H9 (cell line): ENCODE measurements around the gene CLCN2. TPM values are rescaled to one million over a fixed set of nuclear protein-coding genes. Genes with fewer than 3 reads are reported as not detected.
A peak's percentile ranks its signal among the peaks of the same experiment; 100 is the strongest.

Experiments
- DNase-seq: peaks from one replicate; pipeline ENCODE4 v3.0.0-alpha.2; 2017
- H2AFZ ChIP-seq: one replicate; pipeline ENCODE4 v1.6.1; 2013; ENCODE audit warnings: mild to moderate bottlenecking, low read length, control low read depth, moderate library complexity
- H2AK5ac ChIP-seq: 2 replicates; pipeline ENCODE4 v1.6.1; 2013; ENCODE audit warnings: low read length, control low read depth, mixed read lengths; ENCODE audit not compliant: insufficient read length
- H2BK120ac ChIP-seq: one replicate; pipeline ENCODE4 v1.6.1; 2013; ENCODE audit warnings: low read depth, mild to moderate bottlenecking, low read length, control low read depth, inconsistent platforms; ENCODE audit not compliant: poor library complexity, severe bottlenecking
- H2BK12ac ChIP-seq: 2 replicates; pipeline ENCODE4 v1.6.1; 2013; ENCODE audit warnings: low read length, control low read depth, mixed read lengths, low read depth; ENCODE audit not compliant: insufficient read length
- H2BK15ac ChIP-seq: 2 replicates; pipeline ENCODE4 v1.6.1; 2013; ENCODE audit warnings: low read depth, low read length, control low read depth
- H2BK20ac ChIP-seq: one replicate; pipeline ENCODE4 v1.6.1; 2013; ENCODE audit warnings: low read depth, mild to moderate bottlenecking, low read length, control low read depth, inconsistent platforms; ENCODE audit not compliant: poor library complexity, severe bottlenecking
- H2BK5ac ChIP-seq: 2 replicates; pipeline ENCODE4 v1.6.1; 2013; ENCODE audit warnings: low read length, control low read depth, mixed read lengths; ENCODE audit not compliant: insufficient read length
- H3K14ac ChIP-seq: 2 replicates; pipeline ENCODE4 v1.6.1; 2013; ENCODE audit warnings: low read length, control low read depth; ENCODE audit not compliant: insufficient read depth
- H3K18ac ChIP-seq: 2 replicates; pipeline ENCODE4 v1.6.1; 2013; ENCODE audit warnings: low read depth, mild to moderate bottlenecking, mixed read lengths, low read length, control low read depth; ENCODE audit not compliant: insufficient read length
- H3K23ac ChIP-seq: 2 replicates; pipeline ENCODE4 v1.6.1; 2013; ENCODE audit warnings: low read length, control low read depth, mixed read lengths, low read depth; ENCODE audit not compliant: insufficient read length
- H3K23me2 ChIP-seq: 2 replicates; pipeline ENCODE4 v1.6.1; 2013; ENCODE audit warnings: low read depth, mild to moderate bottlenecking, mixed read lengths, low read length, control low read depth; ENCODE audit not compliant: insufficient read length, poor library complexity, severe bottlenecking
- H3K27ac ChIP-seq: 2 replicates; pipeline ENCODE4 v1.5.1; 2013; ENCODE audit warnings: low read length, control low read depth, mixed read lengths, low read depth; ENCODE audit not compliant: insufficient read length
- H3K27me3 ChIP-seq: 2 replicates; pipeline ENCODE4 v1.6.1; 2013; ENCODE audit warnings: low read length, control low read depth, inconsistent platforms; ENCODE audit not compliant: insufficient read depth
- H3K4ac ChIP-seq: 2 replicates; pipeline ENCODE4 v1.6.1; 2013; ENCODE audit warnings: low read depth, mild to moderate bottlenecking, control low read depth, inconsistent platforms, low read length, moderate library complexity
- H3K4me1 ChIP-seq: 2 replicates; pipeline ENCODE4 v1.6.1; 2013; ENCODE audit warnings: low read length, control low read depth, inconsistent platforms; ENCODE audit not compliant: insufficient read depth
- H3K4me2 ChIP-seq: 2 replicates; pipeline ENCODE4 v1.6.1; 2013; ENCODE audit warnings: low read length, control low read depth, mixed read lengths; ENCODE audit not compliant: insufficient read length, insufficient read depth
- H3K56ac ChIP-seq: 2 replicates; pipeline ENCODE4 v1.6.1; 2013; ENCODE audit warnings: low read depth, mild to moderate bottlenecking, mixed read lengths, low read length, control low read depth; ENCODE audit not compliant: insufficient read length
- H3K79me1 ChIP-seq: 2 replicates; pipeline ENCODE4 v1.6.1; 2013; ENCODE audit warnings: low read depth, mild to moderate bottlenecking, moderate library complexity, low read length, control low read depth, inconsistent platforms; ENCODE audit not compliant: insufficient read depth, poor library complexity, severe bottlenecking
- H3K79me2 ChIP-seq: 2 replicates; pipeline ENCODE4 v1.6.1; 2013; ENCODE audit warnings: low read length, control low read depth, inconsistent platforms; ENCODE audit not compliant: insufficient read depth
- H3K9ac ChIP-seq: 2 replicates; pipeline ENCODE4 v1.6.1; 2013; ENCODE audit warnings: low read length, control low read depth, mixed read lengths; ENCODE audit not compliant: insufficient read length; ENCODE audit errors: extremely low read depth
- H3K9me3 ChIP-seq: one replicate; pipeline ENCODE4 v1.6.1; 2013; ENCODE audit warnings: low read depth, low read length, inconsistent platforms; ENCODE audit not compliant: control insufficient read depth
- H3T11ph ChIP-seq: one replicate; pipeline ENCODE4 v1.6.1; 2013; ENCODE audit warnings: mild to moderate bottlenecking, low read length, control low read depth, inconsistent platforms
- H4K20me1 ChIP-seq: one replicate; pipeline ENCODE4 v1.6.1; 2013; ENCODE audit not compliant: control insufficient read depth, insufficient read length, insufficient read depth
- H4K5ac ChIP-seq: 2 replicates; pipeline ENCODE4 v1.6.1; 2013; ENCODE audit warnings: low read depth, mild to moderate bottlenecking, mixed read lengths, low read length, control low read depth; ENCODE audit not compliant: insufficient read length
- H4K8ac ChIP-seq: replicated peaks from 2 replicates; pipeline ENCODE4 v1.6.1; 2013; ENCODE audit warnings: low read length, control low read depth, mixed read lengths, low read depth; ENCODE audit not compliant: insufficient read length
- H4K91ac ChIP-seq: 2 replicates; pipeline ENCODE4 v1.6.1; 2013; ENCODE audit warnings: low read depth, mild to moderate bottlenecking, moderate library complexity, mixed read lengths, low read length, control low read depth; ENCODE audit not compliant: insufficient read length
- H3K27ac Mint-ChIP-seq, 3 experiments: 2 replicates in 2 of 3; 3 replicates in 1 of 3; pipeline ENCODE4 v1.8.0; 2020 to 2021; ENCODE audit warnings: mixed read lengths in 3 of 3, mild to moderate bottlenecking in 1 of 3, moderate library complexity in 1 of 3
- H3K27me3 Mint-ChIP-seq: 2 replicates; pipeline ENCODE4 v1.8.0; 2021; ENCODE audit warnings: low read depth, mild to moderate bottlenecking, moderate library complexity, mixed read lengths
- H3K36me3 Mint-ChIP-seq, 3 experiments: 2 replicates in 2 of 3; 3 replicates in 1 of 3; pipeline ENCODE4 v1.8.0; 2020 to 2021; ENCODE audit warnings: low read depth in 3 of 3, mixed read lengths in 3 of 3; ENCODE audit not compliant: insufficient read depth in 1 of 3
- H3K4me1 Mint-ChIP-seq, 2 experiments: 2 replicates each; pipeline ENCODE4 v1.8.0; 2020; ENCODE audit warnings: mixed read lengths in 2 of 2
- H3K4me3 Mint-ChIP-seq, 2 experiments: 2 replicates in 1 of 2; 3 replicates in 1 of 2; pipeline ENCODE4 v1.8.0; 2020 to 2021; ENCODE audit warnings: mild to moderate bottlenecking in 2 of 2, mixed read lengths in 2 of 2, moderate library complexity in 1 of 2
- H3K9me3 Mint-ChIP-seq, 2 experiments: 2 replicates in 1 of 2; 3 replicates in 1 of 2; pipeline ENCODE4 v1.8.0; 2020; ENCODE audit warnings: mild to moderate bottlenecking in 2 of 2, mixed read lengths in 2 of 2, moderate library complexity in 1 of 2
- CTCF ChIP-seq: fragments of 200-600 bp; sonication (generic); conservative IDR thresholded peaks from 3 replicates; pipeline ENCODE4 v1.8.0; 2021; ENCODE audit warnings: antibody characterized with exemption, mild to moderate bottlenecking
- WGBS: extraction: QIAGEN DNeasy Blood & Tissue Kit; methylation state at CpG from one replicate; pipeline ENCODE4 v1.1.7; 2013; ENCODE audit warnings: missing lambda C conversion rate, low lambda C conversion rate, mixed read lengths; ENCODE audit not compliant: insufficient read length; ENCODE audit errors: extremely low coverage; 5-methylcytosine and 5-hydroxymethylcytosine counted together
- total RNA-seq: library from RNA; stranded (reverse); gene quantifications from 2 replicates; pipeline ENCODE4 v1.2.1, GENCODE V29; 2021

CLCN2 gene
- total RNA-seq, 1 experiment from 2014 or later, result 17.2 TPM

DNA sequence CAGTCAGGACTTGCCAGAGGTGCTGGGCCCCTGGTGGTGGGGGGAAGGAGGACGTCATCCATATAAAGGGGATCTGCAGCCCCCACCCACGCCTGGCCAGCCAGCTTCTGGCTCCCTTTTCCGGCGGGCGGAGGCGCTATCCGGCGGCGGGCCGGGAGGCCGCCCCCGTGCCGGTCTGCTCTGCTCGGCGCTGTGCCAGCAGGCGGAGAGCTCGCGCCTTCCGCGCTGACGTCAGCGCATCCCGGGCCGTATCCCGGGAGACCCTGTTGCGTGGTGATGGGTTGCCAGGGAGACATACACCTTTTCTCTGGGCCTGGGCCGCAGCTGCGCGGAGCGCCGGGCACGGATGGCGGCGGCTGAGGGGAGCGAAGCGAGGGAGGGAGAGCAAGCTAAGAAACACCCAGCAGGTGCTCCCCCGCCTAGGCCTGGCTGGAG, 22.9 kb downstream of the CLCN2 start:
- H2BK120ac ChIP-seq, result no peak overlapping the region
- H4K20me1 ChIP-seq, result peaks cover 4% of the 10 kb centered on the region
- H3T11ph ChIP-seq, result no peak overlapping the region
- H3K27ac ChIP-seq, result no peak overlapping the region
- H3K14ac ChIP-seq, result peak overlapping the region; percentile 18; the same call in 1 of the 2 replicates
- H3K79me1 ChIP-seq, result no peaks in the 10 kb centered on the region
- H3K9ac ChIP-seq, result no peak overlapping the region
- no peak overlapping the region for H3K23ac ChIP-seq
- H2BK20ac ChIP-seq, result no peak overlapping the region
- peaks cover 34 to 37% of the 10 kb centered on the region in 2 experiments for H3K4me1 Mint-ChIP-seq
- H3K4me3 Mint-ChIP-seq, result peak overlapping the region in 1 of 2 experiments; percentile 63; a peak in 3 of 5 replicates
- H3K4me2 ChIP-seq, result no peak overlapping the region
- no peak overlapping the region for H4K91ac ChIP-seq
- H3K36me3 Mint-ChIP-seq, result peaks cover 20 to 42% (median 27%) of the 10 kb centered on the region in 3 experiments
- TF ChIP-seq CTCF, result peak; percentile 25; the same call in 1 of the 3 replicates
- peak; percentile 93 for DNase-seq
- H2BK12ac ChIP-seq, result no peak overlapping the region
- H3K27me3 Mint-ChIP-seq, result no peaks in the 10 kb centered on the region; the same call in 1 of the 2 replicates
- H3K56ac ChIP-seq, result no peak overlapping the region
- H2AK5ac ChIP-seq, result no peak overlapping the region
- no peaks in the 10 kb centered on the region for H3K27me3 ChIP-seq
- H4K5ac ChIP-seq, result no peak overlapping the region
- H3K27ac Mint-ChIP-seq, result peak overlapping the region in 2 of 3 experiments; percentile 6 to 90; a peak in 3 of 7 replicates
- no peaks in the 10 kb centered on the region for H3K79me2 ChIP-seq
- H4K8ac ChIP-seq, result no peak overlapping the region
- no CpG with 5 or more reads among the region's 37 CpGs for WGBS
- H3K23me2 ChIP-seq, result peaks cover 10% of the 10 kb centered on the region
- H2BK15ac ChIP-seq, result no peak overlapping the region
- H3K18ac ChIP-seq, result peak overlapping the region; percentile 75
- H3K4ac ChIP-seq, result no peak overlapping the region
- H2AFZ ChIP-seq, result no peak overlapping the region
- no peaks in the 10 kb centered on the region; a peak in 1 of 5 replicates for H3K9me3 Mint-ChIP-seq
- no peaks in the 10 kb centered on the region for H3K9me3 ChIP-seq
- H3K4me1 ChIP-seq, result no peaks in the 10 kb centered on the region
- no peak overlapping the region for H2BK5ac ChIP-seq
